GM18519 (cell line): ENCODE data around the gene CYP2U1.
"Not testable (repeated sequence)": the region's sequence is repeated elsewhere in the genome, so short reads cannot be mapped to it uniquely, and the experiment has no call there.

Experiments used
- ATAC-seq: cut with Tn5 transposase; IDR thresholded peaks from one replicate; pipeline ENCODE4 v1.9.1; 2021; ENCODE audit warnings: mild to moderate bottlenecking, moderate library complexity; ENCODE audit not compliant: unreplicated experiment, low FRiP score

Gene CYP2U1

GRCh38 chr4:107930821-107931774 lies at the start of gene CYP2U1:
CYP2U1 (plus strand) TSS chr4:107931549; CDS start chr4:107931644, 95 bp downstream.
- ATAC-seq, result peak; percentile 87

GRCh38 chr4:107885865-107886264 lies 45.5 kb upstream of the CYP2U1 start:
- no peak for ATAC-seq

GRCh38 chr4:107888237-107888636 lies 43.1 kb upstream of the CYP2U1 start:
- ATAC-seq, result no peak

- ATAC-seq, result no peak
Observed at GRCh38 chr4:107890779-107891178, 40.6 kb upstream of the CYP2U1 start.

GRCh38 chr4:107891299-107891698 lies 40.0 kb upstream of the CYP2U1 start:
- ATAC-seq, result no peak

- ATAC-seq, result no peak
Observed at GRCh38 chr4:107893171-107894137, 37.9 kb upstream of the CYP2U1 start.

- ATAC-seq, result no peak
Observed at GRCh38 chr4:107894138-107894603, 37.2 kb upstream of the CYP2U1 start.

- ATAC-seq, result no peak
Observed at GRCh38 chr4:107896158-107896645, 35.1 kb upstream of the CYP2U1 start.

GRCh38 chr4:107896646-107897045 lies 34.7 kb upstream of the CYP2U1 start:
- ATAC-seq, result no peak

GRCh38 chr4:107897823-107898222 lies 33.5 kb upstream of the CYP2U1 start:
- no peak for ATAC-seq

- no peak for ATAC-seq
Observed at GRCh38 chr4:107900067-107900466, 31.3 kb upstream of the CYP2U1 start.

- ATAC-seq, result no peak
Observed at GRCh38 chr4:107900508-107900907, 30.8 kb upstream of the CYP2U1 start.

GRCh38 chr4:107901213-107901934 lies 30.0 kb upstream of the CYP2U1 start:
- no peak for ATAC-seq

GRCh38 chr4:107902715-107903114 lies 28.6 kb upstream of the CYP2U1 start:
- no peak for ATAC-seq

GRCh38 chr4:107905082-107905481 lies 26.3 kb upstream of the CYP2U1 start:
- not testable (repeated sequence) for ATAC-seq

- ATAC-seq, result no peak
Observed at GRCh38 chr4:107906458-107907100, 24.8 kb upstream of the CYP2U1 start.

- no peak for ATAC-seq
Observed at GRCh38 chr4:107908377-107908776, 23.0 kb upstream of the CYP2U1 start.

- ATAC-seq, result peak; percentile 92
Observed at GRCh38 chr4:107913283-107913899, 18.0 kb upstream of the CYP2U1 start.

- ATAC-seq, result no peak
Observed at GRCh38 chr4:107915220-107915619, 16.1 kb upstream of the CYP2U1 start.
